Measurements from ENCODE around the gene ACSF2. TPM values are rescaled to one million over a fixed set of nuclear protein-coding genes. Genes with fewer than 3 reads are reported as not detected.

Gene ACSF2
- polyA plus RNA-seq, 1 donor from 2014 or later = not detected

GRCh38 chr17:50470426-50470825 is 44.4 kb downstream of the ACSF2 start:
- H3K79me2 ChIP-seq (replicated peaks; ENCODE audit: insufficient read depth, low read length) = no peaks in the 10 kb centered on the region
- peaks cover 27% of the 10 kb centered on the region for H3K27me3 ChIP-seq (ENCODE audit: insufficient read depth, low read depth, low read length)
- no peak overlapping the region for H3K4me2 ChIP-seq (ENCODE audit: low read length)
- no peak for TF ChIP-seq POLR2AphosphoS5 (IDR thresholded peaks at IDR 0.05)
- TF ChIP-seq EZH2 (IDR thresholded peaks at IDR 0.05; ENCODE audit: borderline replicate concordance, insufficient read depth, low read length, poor library complexity, severe bottlenecking) = no peak
- no peak for TF ChIP-seq EP300 (conservative IDR thresholded peaks at IDR 0.05; ENCODE audit: poor library complexity, severe bottlenecking)
- no peak for TF ChIP-seq MXI1 (conservative IDR thresholded peaks at IDR 0.05; ENCODE audit: poor library complexity, severe bottlenecking)
- TF ChIP-seq, protein P1, sequence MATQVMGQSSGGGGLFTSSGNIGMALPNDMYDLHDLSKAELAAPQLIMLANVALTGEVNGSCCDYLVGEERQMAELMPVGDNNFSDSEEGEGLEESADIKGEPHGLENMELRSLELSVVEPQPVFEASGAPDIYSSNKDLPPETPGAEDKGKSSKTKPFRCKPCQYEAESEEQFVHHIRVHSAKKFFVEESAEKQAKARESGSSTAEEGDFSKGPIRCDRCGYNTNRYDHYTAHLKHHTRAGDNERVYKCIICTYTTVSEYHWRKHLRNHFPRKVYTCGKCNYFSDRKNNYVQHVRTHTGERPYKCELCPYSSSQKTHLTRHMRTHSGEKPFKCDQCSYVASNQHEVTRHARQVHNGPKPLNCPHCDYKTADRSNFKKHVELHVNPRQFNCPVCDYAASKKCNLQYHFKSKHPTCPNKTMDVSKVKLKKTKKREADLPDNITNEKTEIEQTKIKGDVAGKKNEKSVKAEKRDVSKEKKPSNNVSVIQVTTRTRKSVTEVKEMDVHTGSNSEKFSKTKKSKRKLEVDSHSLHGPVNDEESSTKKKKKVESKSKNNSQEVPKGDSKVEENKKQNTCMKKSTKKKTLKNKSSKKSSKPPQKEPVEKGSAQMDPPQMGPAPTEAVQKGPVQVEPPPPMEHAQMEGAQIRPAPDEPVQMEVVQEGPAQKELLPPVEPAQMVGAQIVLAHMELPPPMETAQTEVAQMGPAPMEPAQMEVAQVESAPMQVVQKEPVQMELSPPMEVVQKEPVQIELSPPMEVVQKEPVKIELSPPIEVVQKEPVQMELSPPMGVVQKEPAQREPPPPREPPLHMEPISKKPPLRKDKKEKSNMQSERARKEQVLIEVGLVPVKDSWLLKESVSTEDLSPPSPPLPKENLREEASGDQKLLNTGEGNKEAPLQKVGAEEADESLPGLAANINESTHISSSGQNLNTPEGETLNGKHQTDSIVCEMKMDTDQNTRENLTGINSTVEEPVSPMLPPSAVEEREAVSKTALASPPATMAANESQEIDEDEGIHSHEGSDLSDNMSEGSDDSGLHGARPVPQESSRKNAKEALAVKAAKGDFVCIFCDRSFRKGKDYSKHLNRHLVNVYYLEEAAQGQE (IDR thresholded peaks at IDR 0.05; ENCODE audit: borderline replicate concordance) = no peak
- TF ChIP-seq RAD21 (conservative IDR thresholded peaks at IDR 0.05) = no peak
- no peak for TF ChIP-seq CTCF (IDR thresholded peaks at IDR 0.05; ENCODE audit: poor library complexity, severe bottlenecking)
- no peak for TF ChIP-seq SMC3 (conservative IDR thresholded peaks at IDR 0.05; ENCODE audit: poor library complexity)
- TF ChIP-seq TAF1 (IDR thresholded peaks at IDR 0.05; ENCODE audit: low read depth) = no peak
- no peak overlapping the region for H3K27ac ChIP-seq (ENCODE audit: low read length)
- H4K20me1 ChIP-seq (ENCODE audit: insufficient read depth) = no peaks in the 10 kb centered on the region
- no peaks in the 10 kb centered on the region for H3K36me3 ChIP-seq (ENCODE audit: insufficient read depth, low read length)
- no peak overlapping the region for H3K9ac ChIP-seq (ENCODE audit: low read length)
- no peaks in the 10 kb centered on the region for H3K9me2 ChIP-seq (ENCODE audit: insufficient read depth, low read length)
- no peak overlapping the region for H3K4me3 ChIP-seq (ENCODE audit: low read length)
- no peaks in the 10 kb centered on the region for H3F3A ChIP-seq (ENCODE audit: insufficient read depth, low read length, poor library complexity, severe bottlenecking)
- H2AFZ ChIP-seq (ENCODE audit: low read depth, low read length) = no peak overlapping the region
- no peaks in the 10 kb centered on the region for H3K9me3 ChIP-seq (ENCODE audit: low read length)

DNA sequence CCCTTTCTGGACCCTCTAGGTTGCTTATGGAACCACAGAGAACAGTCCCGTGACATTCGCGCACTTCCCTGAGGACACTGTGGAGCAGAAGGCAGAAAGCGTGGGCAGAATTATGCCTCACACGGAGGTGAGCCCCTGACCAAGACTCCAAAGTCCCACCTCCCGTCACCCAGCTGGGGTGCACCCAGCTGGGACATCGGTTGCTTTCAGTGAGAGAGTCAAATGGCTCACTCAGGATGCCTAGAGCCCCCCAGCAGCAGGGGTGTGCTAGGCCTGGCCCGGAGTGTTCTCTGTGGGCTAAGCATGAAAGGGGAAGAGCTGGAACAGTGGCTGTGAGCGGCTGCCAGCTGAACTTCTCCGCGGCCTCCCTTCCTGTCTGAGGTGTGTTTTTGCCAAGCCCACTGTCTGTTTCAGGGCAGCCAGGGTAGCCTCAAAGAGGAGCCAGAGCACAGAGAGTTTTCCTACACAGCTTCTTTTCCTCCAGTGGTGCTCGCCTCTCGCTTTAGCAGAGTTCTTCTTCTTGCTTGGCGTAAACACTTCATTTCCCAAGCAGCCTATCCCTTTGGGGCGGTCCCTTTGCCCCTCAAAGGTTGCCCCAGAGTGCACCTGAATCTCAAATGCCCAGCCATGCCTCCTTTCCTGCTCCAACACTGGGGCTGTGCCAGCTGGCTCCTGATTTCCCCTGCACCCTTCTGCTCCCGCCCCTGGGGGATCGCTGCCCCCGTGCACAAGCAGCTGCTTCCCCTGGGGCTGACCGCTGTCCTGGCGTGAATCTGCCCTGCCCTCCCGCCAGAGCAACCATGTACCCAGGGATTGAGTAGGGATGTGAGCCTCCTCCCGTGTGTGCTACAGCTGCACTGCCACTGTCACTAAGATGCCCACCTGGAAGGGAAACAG is 45.2 kb downstream of the ACSF2 start:
- TF ChIP-seq EZH2 (IDR thresholded peaks at IDR 0.05; ENCODE audit: borderline replicate concordance, insufficient read depth, low read length, poor library complexity, severe bottlenecking) = no peak
- TF ChIP-seq, protein P1 (IDR thresholded peaks at IDR 0.05; ENCODE audit: borderline replicate concordance) = no peak
- no peak for TF ChIP-seq CTCF (IDR thresholded peaks at IDR 0.05; ENCODE audit: poor library complexity, severe bottlenecking)
- TF ChIP-seq POLR2AphosphoS5 (IDR thresholded peaks at IDR 0.05) = no peak
- TF ChIP-seq RAD21 (conservative IDR thresholded peaks at IDR 0.05) = no peak
- TF ChIP-seq SMC3 (conservative IDR thresholded peaks at IDR 0.05; ENCODE audit: poor library complexity) = no peak
- no peak for TF ChIP-seq EP300 (conservative IDR thresholded peaks at IDR 0.05; ENCODE audit: poor library complexity, severe bottlenecking)
- no peak for TF ChIP-seq MXI1 (conservative IDR thresholded peaks at IDR 0.05; ENCODE audit: poor library complexity, severe bottlenecking)
- TF ChIP-seq TAF1 (IDR thresholded peaks at IDR 0.05; ENCODE audit: low read depth) = no peak
- Histone ChIP-seq H3K36me3 (ENCODE audit: insufficient read depth, low read length) (no peaks in the 10 kb centered on the region), H3K9me2 (ENCODE audit: insufficient read depth, low read length) (no peaks in the 10 kb centered on the region), H3F3A (ENCODE audit: insufficient read depth, low read length, poor library complexity, severe bottlenecking) (no peaks in the 10 kb centered on the region), H3K27me3 (ENCODE audit: insufficient read depth, low read depth, low read length) (peaks cover 27% of the 10 kb centered on the region), H3K4me3 (ENCODE audit: low read length) (no peak overlapping the region), H3K79me2 (replicated peaks; ENCODE audit: insufficient read depth, low read length) (no peaks in the 10 kb centered on the region), H3K9ac (ENCODE audit: low read length) (no peak overlapping the region), H3K27ac (ENCODE audit: low read length) (no peak overlapping the region), H3K4me2 (ENCODE audit: low read length) (no peak overlapping the region), H3K9me3 (ENCODE audit: low read length) (no peaks in the 10 kb centered on the region), H2AFZ (ENCODE audit: low read depth, low read length) (no peak overlapping the region), H4K20me1 (ENCODE audit: insufficient read depth) (no peaks in the 10 kb centered on the region)

All from neural cell (in vitro differentiated cells).